Muscle layer of duodenum (tissue), 2 donors: Measurements from ENCODE around the gene SRSF1.

Experiments
- H3K27ac ChIP-seq: one replicate; pipeline ENCODE4 v1.7.0; 2013; ENCODE audit warnings: mild to moderate bottlenecking, low read length
- H3K27me3 ChIP-seq: one replicate; pipeline ENCODE4 v1.7.0; 2013; ENCODE audit warnings: low read depth, mild to moderate bottlenecking, control low read depth, low read length
- H3K36me3 ChIP-seq, 2 donors: one replicate each; pipeline ENCODE4 v1.7.0; 2013; ENCODE audit warnings: low read length in 2 of 2, control low read depth in 1 of 2, mild to moderate bottlenecking in 1 of 2; ENCODE audit not compliant: insufficient read depth in 2 of 2, control insufficient read depth in 1 of 2
- H3K4me1 ChIP-seq, 2 donors: one replicate each; pipeline ENCODE4 v1.7.0; 2013; ENCODE audit warnings: low read length in 2 of 2, mild to moderate bottlenecking in 2 of 2, control low read depth in 1 of 2, moderate library complexity in 1 of 2; ENCODE audit not compliant: insufficient read depth in 2 of 2, control insufficient read depth in 1 of 2
- H3K4me3 ChIP-seq, 2 donors: one replicate each; pipeline ENCODE4 v1.7.0; 2013; ENCODE audit warnings: low read length in 2 of 2, low read depth in 1 of 2, mild to moderate bottlenecking in 1 of 2
- H3K9me3 ChIP-seq, 2 donors: one replicate each; pipeline ENCODE4 v1.7.0; 2013; ENCODE audit warnings: low read length in 2 of 2, control low read depth in 1 of 2, mild to moderate bottlenecking in 1 of 2; ENCODE audit not compliant: control insufficient read depth in 1 of 2
- donor health status: healthy.

Gene SRSF1

DNA sequence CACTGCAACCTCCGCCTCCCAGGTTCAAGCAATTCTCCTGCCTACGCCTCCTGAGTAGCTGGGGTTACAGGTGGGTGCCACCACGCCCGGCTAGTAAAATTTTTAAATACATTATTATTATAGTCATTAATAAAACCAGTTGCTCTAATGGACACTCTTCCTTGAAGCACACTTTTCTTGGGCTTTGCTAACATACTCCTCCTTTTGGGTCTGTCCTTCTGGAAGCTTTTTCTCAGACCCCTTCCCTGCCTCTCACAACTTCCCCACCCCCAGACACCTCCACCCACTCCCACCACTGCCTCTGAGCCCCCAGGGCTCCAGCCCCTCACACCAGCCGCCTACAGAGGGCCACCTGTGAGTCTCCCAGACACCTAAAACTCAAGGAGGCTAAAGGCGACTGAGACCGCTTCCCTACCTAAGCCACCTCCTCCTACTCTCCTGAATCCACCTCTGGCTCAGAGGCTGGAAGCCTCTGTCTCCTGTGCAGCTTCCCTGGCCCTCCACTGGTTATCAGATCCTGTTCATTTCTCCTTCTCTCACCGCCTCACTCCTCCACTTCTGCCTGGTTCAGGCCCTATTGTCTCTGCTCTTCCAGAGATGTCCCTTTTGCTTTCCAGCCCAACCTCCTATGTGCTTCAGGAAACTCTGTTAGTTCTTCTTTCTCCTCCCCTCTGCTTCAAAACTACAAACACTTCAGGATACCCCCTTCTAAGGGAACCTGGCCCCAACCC, 49.8 kb downstream of the SRSF1 start:
- H3K27ac ChIP-seq, result no peak overlapping the region
- peaks cover 16 to 29% of the 10 kb centered on the region in 2 donors for H3K4me1 ChIP-seq
- H3K4me3 ChIP-seq, result no peak overlapping the region
- H3K27me3 ChIP-seq, result no peaks in the 10 kb centered on the region
- no peaks in the 10 kb centered on the region for H3K36me3 ChIP-seq
- no peaks in the 10 kb centered on the region for H3K9me3 ChIP-seq

DNA sequence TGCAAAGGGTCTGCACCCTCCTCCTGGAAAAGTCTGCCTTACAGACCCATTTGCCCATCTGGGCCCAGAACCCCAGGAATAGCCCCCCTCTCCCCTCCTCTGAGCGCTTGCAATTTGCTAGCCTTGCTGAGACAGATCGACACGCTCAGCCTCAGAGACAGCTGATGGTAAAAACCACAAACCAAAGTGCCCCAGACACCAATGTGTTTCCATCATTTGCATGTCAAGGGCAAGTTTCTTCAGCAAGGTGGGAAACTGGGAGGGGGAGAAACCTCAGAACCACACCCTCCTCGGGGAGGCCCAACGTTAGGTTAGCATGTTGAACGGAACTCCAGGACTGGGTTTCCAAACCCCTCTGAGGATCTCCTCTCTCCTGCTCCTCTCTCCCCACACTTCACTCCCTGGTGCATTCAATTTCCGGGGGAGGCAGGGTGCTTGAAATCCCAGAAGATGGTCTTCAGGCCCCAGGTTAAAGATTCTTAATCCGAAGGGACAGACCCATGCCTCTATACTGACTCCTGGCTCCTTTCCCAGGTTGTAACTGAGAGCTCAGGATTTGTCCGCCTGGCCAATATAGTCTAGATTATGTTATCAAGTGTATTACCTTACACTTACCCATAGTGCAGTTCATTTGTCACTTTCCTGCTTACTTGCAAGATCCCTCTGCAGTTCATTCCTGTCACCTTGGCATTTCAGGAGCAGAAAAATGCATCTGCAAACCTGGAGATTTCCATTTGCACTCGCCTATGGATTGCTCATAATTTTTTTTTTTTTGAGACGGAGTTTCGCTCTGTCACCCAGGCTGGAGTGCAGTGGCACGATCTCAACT, 50.5 kb downstream of the SRSF1 start:
- H3K4me1 ChIP-seq, result peaks cover 16 to 34% of the 10 kb centered on the region in 2 donors
- H3K36me3 ChIP-seq, result no peaks in the 10 kb centered on the region
- H3K9me3 ChIP-seq, result no peaks in the 10 kb centered on the region
- peak overlapping the region in 1 of 2 donors; percentile 68 for H3K4me3 ChIP-seq
- no peak overlapping the region for H3K27ac ChIP-seq
- H3K27me3 ChIP-seq, result no peaks in the 10 kb centered on the region

DNA sequence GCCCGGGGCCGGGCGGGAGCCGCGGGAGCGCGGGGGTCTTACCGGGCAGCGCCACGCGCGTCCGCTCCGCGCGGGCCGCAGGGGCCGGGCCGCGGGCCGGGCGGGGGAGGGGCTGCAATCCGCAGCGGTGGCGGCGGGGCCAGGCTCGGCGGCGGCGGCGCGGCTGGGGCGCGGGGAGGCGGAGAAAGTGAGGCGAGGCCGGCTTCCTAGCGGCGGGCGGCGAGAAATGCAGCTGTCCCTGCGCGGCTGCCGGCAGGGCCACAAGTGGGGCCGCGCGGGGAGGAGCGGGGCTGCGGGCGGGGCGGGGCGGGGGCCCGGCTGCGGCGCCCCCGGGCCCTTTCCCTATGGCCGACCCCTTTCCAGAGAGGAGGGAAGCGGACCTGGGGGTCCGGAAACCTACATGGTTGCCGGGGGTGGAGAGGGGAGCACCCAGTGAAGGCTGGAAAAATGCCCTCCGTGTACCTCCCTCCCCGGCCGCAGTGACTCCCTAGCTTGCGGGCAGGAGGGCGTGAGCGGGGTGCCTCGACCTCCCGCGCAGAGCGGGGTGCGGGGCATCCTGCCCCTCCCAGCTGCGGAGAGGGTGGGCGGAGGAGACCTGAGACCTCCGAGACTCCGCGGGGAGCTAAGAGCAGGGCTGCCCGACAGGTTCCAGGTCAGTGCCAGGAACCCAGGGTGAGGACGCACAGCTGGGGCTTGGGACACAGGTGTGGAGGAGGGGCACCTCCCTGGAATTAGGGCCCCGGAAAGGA, 51.7 kb downstream of the SRSF1 start, which contains the start of gene CUEDC1:
Gene CUEDC1 (minus strand): TSS at position 230 of the 749 bp plus-strand sequence. CDS start 69,848 bp downstream, outside the sequence.
- peak within 1 kb of the TSS; percentile 93 for H3K27ac ChIP-seq
- H3K4me1 ChIP-seq, result peaks cover 20 to 44% of the 10 kb centered on the region in 2 donors
- H3K27me3 ChIP-seq, result no peaks in the 10 kb centered on the region
- H3K9me3 ChIP-seq, result no peaks in the 10 kb centered on the region
- no peaks in the 10 kb centered on the region for H3K36me3 ChIP-seq
- H3K4me3 ChIP-seq, result peak within 1 kb of the TSS; percentile 63 to 73

DNA sequence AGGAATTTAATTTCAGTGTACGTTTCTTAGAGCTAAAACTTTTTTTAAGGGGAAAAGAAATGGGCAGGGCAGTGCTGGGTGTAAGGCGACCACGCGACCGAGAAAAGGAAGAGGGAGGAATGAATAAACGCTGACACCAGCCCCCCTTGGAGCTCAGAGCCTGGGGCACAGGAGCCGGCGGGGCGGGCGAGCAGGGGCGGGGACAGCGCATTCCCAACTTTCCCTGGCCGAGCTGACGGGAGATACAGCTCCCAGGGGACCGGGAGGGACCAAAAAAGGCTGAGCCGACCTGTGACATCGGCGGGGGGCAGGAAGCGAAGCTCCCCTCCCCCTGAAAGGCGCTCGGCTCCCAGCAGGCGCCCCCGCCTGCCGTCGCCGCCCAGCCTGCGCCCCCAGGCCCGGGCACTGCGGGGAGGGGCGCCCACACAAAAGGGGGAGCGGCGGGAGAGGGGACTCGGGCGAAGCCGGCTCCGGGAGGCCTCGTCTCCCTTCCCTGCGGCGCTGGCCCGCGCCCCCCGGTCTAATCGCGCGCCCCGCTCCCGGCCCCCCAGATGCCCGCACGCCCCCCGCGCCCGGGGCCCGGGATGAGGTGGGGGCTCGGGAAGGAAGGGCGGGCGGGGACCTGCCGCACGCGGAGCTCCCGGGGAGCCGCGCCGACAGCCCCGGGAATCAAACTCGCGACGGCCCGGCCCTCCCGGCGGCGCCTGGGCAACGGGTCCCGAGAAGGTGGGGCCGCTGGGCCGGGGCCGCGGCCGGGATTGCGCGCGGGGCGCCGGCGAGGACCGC, 52.5 kb downstream of the SRSF1 start:
- H3K27me3 ChIP-seq, result no peaks in the 10 kb centered on the region
- H3K9me3 ChIP-seq, result no peaks in the 10 kb centered on the region
- no peaks in the 10 kb centered on the region for H3K36me3 ChIP-seq
- H3K27ac ChIP-seq, result peak overlapping the region; percentile 93
- peak overlapping the region; percentile 63 to 73 for H3K4me3 ChIP-seq
- H3K4me1 ChIP-seq, result peaks cover 23 to 50% of the 10 kb centered on the region in 2 donors

DNA sequence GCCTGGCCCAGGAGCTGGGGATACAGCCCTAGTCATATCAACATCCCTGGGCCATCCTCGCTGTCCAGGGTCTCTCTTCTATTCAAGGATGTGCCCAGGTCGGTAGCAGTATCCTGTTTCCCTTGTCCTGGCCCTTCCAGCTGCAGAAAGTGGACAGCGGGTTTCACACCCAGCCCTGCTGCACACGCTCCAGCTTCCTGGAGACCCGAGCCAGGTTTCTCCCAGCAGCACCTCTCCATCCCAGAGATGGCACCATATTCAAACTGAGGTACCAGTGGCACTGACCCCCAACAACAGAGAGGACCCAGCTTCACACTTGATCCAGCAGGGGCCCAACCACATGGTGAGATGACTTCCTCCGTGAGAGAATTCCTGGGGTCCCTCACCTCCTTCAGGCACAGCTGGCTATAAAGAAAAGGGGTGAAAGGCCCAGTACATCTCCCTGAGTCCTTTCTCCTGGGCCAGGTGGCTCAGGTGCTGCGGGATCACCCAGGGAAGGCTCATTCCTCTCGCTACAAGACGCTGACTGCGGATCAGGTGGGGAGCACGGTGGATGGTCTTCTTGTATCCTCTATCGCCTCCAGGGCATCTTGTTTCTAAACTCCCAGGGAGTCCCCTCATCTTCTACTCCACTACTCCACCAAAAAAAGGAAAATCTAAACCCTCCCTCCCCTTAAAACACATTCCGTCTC, 53.2 kb downstream of the SRSF1 start:
- H3K36me3 ChIP-seq, result no peaks in the 10 kb centered on the region
- H3K9me3 ChIP-seq, result no peaks in the 10 kb centered on the region
- peaks cover 27 to 57% of the 10 kb centered on the region in 2 donors for H3K4me1 ChIP-seq
- no peaks in the 10 kb centered on the region for H3K27me3 ChIP-seq
- H3K27ac ChIP-seq, result peak overlapping the region; percentile 93
- peak overlapping the region; percentile 63 to 73 for H3K4me3 ChIP-seq
